ENCODE data around the gene MRPS26. TPM values are rescaled to one million over a fixed set of nuclear protein-coding genes. Genes with fewer than 3 reads are reported as not detected.
"Not testable (repeated sequence)": the region's sequence is repeated elsewhere in the genome, so short reads cannot be mapped to it uniquely, and the experiment has no call there.

MRPS26 gene
- total RNA-seq, 1 donor from 2014 or later = 80.7 TPM

DNA sequence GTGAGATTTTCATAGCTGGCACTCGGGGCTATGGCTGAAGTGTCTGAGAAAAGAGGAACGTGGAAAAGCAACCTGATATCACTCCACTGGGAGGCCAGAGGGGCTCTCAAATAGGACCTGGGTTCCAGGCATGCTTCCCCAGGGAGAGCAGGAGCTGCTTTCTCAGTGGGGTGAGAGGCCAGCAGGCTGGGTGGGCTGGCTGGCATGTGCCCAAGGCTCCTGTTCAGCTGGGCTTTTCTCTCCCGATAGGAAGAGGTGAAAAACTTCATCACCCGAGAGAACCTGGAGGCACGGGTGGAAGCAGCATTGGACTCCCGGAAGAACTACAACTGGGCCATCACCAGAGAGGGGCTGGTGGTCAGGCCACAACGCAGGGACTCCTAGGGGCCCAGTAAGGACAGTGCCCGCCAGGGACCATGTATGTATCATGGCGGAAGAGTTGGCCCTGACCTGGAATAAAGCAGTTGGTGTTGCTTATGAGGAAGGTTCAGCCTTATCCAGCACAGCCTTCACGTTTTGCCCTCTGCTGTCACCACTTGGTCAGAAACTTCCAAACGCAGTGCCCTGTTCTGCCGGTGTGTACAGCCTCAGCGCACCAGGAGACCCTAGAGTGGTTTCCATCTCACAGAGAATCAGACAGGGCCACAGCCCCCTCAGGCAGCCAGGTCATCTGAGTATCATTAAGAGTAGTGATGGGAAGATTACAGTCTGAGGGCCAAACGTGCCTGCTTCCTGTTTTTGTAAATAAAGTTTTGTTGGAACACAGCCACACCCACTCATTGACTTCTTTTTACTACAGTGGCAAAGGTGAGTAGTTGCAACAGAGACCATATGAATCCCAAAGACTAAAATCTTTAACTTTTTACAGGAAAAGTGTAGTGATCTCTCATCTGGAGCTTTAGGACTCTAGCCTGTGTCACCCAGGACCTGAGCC lies 1.9 kb downstream of the MRPS26 start:
- peaks cover 5% of the 10 kb centered on the region for H3K27me3 Mint-ChIP-seq (ENCODE audit: low read depth)
- H3K9me3 Mint-ChIP-seq = no peaks in the 10 kb centered on the region
- H3K4me3 Mint-ChIP-seq = peak overlapping the region; percentile 91
- TF ChIP-seq, protein P1, sequence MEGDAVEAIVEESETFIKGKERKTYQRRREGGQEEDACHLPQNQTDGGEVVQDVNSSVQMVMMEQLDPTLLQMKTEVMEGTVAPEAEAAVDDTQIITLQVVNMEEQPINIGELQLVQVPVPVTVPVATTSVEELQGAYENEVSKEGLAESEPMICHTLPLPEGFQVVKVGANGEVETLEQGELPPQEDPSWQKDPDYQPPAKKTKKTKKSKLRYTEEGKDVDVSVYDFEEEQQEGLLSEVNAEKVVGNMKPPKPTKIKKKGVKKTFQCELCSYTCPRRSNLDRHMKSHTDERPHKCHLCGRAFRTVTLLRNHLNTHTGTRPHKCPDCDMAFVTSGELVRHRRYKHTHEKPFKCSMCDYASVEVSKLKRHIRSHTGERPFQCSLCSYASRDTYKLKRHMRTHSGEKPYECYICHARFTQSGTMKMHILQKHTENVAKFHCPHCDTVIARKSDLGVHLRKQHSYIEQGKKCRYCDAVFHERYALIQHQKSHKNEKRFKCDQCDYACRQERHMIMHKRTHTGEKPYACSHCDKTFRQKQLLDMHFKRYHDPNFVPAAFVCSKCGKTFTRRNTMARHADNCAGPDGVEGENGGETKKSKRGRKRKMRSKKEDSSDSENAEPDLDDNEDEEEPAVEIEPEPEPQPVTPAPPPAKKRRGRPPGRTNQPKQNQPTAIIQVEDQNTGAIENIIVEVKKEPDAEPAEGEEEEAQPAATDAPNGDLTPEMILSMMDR (conservative IDR thresholded peaks at IDR 0.05) = no peak
- no peak overlapping the region for H3K27ac Mint-ChIP-seq (ENCODE audit: unreplicated experiment)
- DNase-seq (ENCODE audit: low read depth, low spot score) = no peak
- H3K4me1 Mint-ChIP-seq = peaks cover 16% of the 10 kb centered on the region
- H3K36me3 Mint-ChIP-seq (ENCODE audit: low read depth) = peaks cover 20% of the 10 kb centered on the region

DNA sequence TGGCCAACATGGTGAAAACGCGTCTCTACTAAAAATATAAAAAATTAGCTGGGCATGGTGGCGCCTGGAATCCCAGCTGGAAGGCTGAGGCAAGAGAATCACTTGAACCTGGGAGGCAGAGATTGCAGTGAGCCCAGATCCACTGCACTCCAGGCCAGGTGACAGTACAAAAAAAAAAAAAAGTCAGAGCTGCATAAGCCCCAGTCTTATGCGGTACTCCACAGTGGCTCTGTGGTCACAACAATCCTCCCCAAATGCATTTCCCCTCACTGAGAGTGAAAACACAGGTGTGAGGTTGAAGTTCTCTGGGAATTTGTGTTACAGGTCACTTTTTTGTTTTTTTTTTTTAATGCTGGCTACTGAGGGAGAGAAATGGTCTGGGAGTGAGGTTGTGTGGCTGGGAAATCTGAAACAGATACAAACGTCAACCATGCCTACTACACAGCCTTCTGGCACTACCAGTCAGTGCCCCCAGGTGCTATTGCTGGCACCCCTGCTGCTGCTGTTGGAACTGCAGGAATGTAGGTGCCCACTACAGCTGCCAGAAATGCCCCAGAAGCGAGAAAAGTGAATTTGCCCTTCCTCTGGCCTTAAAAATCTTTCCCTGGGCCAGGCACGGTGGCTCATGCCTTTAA lies 5.7 kb downstream of the MRPS26 start:
- no peak overlapping the region for H3K27ac Mint-ChIP-seq (ENCODE audit: unreplicated experiment)

DNA sequence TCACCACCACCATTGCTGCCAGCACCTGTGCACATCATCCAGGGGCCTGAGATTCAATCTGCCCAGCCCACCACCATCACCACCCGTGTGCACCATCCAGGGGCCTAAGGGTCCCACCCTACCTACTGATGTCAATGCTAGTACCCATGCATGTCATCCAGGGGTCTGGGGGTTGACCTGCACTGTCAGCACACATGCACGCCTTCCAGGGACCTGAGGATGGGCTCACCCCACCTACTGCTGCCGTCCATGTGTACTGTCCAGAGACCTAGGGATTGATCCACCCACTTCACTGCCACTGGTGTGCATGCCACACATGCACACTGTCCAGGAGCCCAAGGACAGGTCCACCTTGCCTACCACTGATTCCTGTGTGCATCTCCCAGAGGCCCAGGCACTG lies 13.6 kb downstream of the MRPS26 start:
- TF ChIP-seq, protein P1 (conservative IDR thresholded peaks at IDR 0.05) = no peak
- Mint-ChIP-seq H3K4me1 (no peaks in the 10 kb centered on the region), H3K36me3 (ENCODE audit: low read depth) (no peaks in the 10 kb centered on the region), H3K27ac (ENCODE audit: unreplicated experiment) (no peak overlapping the region), H3K27me3 (ENCODE audit: low read depth) (peaks cover 5% of the 10 kb centered on the region), H3K4me3 (no peak overlapping the region), H3K9me3 (peaks cover 3% of the 10 kb centered on the region)
- no peak for DNase-seq (ENCODE audit: low read depth, low spot score)

More for the DNA sequence above, 5.7 kb downstream of the MRPS26 start:
- H3K4me3 Mint-ChIP-seq = no peak overlapping the region
- H3K4me1 Mint-ChIP-seq = peaks cover 7% of the 10 kb centered on the region
- H3K9me3 Mint-ChIP-seq = no peaks in the 10 kb centered on the region
- TF ChIP-seq, protein P1 (conservative IDR thresholded peaks at IDR 0.05) = no peak
- no peak for DNase-seq (ENCODE audit: low read depth, low spot score)
- peaks cover 20% of the 10 kb centered on the region for H3K36me3 Mint-ChIP-seq (ENCODE audit: low read depth)
- no peaks in the 10 kb centered on the region for H3K27me3 Mint-ChIP-seq (ENCODE audit: low read depth)

DNA sequence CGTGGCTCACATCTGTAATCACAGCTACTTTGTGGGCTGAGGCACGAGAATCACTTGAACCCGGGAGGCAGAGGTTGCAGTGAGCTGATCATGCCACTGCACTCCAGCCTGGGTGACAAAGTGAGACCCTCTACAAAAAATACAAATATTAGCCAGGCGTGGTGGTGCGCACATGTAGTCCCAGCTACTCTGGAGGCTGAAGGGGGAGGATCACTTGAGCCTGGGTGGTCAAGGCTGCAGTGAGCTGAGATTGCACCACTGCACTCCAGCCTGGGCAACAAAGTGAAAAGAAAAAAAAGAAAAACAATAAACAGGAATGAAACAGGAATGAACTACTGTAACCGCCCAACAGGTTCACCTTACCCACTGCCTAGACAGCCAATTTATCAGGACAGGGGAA lies 18.3 kb downstream of the MRPS26 start:
- not testable (repeated sequence) for H3K36me3 Mint-ChIP-seq (ENCODE audit: low read depth); H3K4me3 Mint-ChIP-seq; H3K27me3 Mint-ChIP-seq (ENCODE audit: low read depth); H3K27ac Mint-ChIP-seq (ENCODE audit: unreplicated experiment); DNase-seq (ENCODE audit: low read depth, low spot score); H3K9me3 Mint-ChIP-seq; H3K4me1 Mint-ChIP-seq

DNA sequence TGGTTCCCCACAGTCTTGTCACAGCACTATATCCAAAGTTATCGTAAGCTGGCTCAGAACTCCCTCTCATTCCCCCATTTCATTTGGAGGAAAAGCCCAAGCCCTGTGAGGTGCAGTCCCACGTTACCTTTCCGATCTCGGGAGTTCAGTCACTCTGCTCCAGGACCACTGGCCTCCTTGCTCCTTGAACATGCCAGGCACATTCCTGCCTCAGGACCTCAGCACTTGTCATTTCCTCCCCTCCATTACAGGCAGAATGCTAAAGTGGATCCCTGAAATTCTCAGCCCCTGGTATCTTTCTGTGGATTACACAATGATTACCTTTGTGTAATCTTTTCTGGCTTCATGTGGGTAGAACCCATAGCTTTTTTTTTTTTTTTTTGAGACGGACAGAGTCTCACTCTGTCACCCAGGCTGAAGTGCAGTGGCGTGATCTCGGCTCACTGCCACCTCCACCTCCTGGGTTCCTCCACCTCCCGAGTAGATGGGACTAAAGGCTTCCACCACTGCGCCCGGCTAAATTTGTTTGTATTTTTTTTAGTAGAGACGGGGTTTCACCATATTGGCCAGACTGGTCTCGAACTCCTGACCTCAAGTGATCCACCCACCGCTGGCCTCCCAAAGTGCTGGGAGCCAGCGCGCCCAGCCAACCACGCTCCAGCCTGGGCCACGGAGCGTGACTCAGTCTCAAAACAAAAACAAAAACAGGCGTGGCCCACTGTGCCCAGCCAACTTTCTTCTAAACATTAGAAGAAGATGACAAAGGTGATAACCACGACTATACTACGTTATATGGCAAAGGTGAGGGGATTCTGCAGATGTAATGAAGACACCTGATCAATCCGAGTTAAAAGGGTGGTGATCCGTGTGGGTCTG lies 21.5 kb downstream of the MRPS26 start:
- TF ChIP-seq, protein P1 (conservative IDR thresholded peaks at IDR 0.05) = no peak
- peaks cover 2% of the 10 kb centered on the region for H3K4me1 Mint-ChIP-seq
- no peak overlapping the region for H3K27ac Mint-ChIP-seq (ENCODE audit: unreplicated experiment)
- H3K9me3 Mint-ChIP-seq = no peaks in the 10 kb centered on the region
- no peaks in the 10 kb centered on the region for H3K36me3 Mint-ChIP-seq (ENCODE audit: low read depth)
- no peak overlapping the region for H3K4me3 Mint-ChIP-seq
- peaks cover 18% of the 10 kb centered on the region for H3K27me3 Mint-ChIP-seq (ENCODE audit: low read depth)
- no peak for DNase-seq (ENCODE audit: low read depth, low spot score)
